ENCODE results near the gene OAF.

The OAF gene

DNA sequence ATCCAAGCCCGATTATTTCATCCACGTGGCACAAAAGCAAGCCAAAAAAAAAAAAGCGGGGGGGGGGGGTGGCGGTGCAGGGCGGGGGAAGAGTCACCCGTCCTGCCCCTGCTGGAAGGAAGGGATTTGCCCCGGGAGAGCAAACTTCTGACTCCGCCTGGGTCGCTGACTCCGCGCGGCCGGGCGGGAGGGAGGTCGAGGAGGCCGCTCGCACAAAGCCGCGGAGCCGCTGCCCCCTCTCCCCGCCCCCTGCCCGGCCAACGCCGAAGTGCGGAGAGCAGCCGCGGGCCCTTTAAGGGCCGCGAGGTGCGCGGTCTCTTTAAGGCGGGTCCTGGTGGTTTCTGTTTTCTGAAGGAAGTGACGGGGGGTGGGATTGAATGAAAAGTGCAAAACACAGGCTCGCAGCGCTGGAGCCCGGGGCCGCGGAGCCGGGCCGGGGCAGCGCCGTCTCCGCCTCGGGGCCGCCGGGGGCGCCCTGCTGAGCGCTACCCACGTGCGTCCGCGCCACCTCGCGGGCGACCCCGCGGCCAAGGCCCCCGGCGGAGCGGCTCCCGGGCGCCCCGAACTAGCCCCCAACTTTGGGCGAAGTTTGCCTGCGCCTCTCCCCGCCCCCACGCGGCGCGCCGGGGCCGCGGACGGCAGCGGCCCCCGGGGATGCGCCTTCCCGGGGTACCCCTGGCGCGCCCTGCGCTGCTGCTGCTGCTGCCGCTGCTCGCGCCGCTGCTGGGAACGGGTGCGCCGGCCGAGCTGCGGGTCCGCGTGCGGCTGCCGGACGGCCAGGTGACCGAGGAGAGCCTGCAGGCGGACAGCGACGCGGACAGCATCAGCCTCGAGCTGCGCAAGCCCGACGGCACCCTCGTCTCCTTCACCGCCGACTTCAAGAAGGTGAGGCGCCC is at the start of gene OAF:
Gene OAF, plus strand, starts transcription at position 407 of the 896 bp plus-strand sequence. Its CDS starts 248 bp downstream, at position 655.
- no peak for TF ChIP-seq USF1 (IDR thresholded peaks at IDR 0.05)
- TF ChIP-seq, protein P1, sequence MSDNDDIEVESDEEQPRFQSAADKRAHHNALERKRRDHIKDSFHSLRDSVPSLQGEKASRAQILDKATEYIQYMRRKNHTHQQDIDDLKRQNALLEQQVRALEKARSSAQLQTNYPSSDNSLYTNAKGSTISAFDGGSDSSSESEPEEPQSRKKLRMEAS (IDR thresholded peaks at IDR 0.05): peak; percentile 89
- TF ChIP-seq ZBTB7A (IDR thresholded peaks at IDR 0.05; ENCODE audit: low read depth): no peak
- TF ChIP-seq, protein P2, sequence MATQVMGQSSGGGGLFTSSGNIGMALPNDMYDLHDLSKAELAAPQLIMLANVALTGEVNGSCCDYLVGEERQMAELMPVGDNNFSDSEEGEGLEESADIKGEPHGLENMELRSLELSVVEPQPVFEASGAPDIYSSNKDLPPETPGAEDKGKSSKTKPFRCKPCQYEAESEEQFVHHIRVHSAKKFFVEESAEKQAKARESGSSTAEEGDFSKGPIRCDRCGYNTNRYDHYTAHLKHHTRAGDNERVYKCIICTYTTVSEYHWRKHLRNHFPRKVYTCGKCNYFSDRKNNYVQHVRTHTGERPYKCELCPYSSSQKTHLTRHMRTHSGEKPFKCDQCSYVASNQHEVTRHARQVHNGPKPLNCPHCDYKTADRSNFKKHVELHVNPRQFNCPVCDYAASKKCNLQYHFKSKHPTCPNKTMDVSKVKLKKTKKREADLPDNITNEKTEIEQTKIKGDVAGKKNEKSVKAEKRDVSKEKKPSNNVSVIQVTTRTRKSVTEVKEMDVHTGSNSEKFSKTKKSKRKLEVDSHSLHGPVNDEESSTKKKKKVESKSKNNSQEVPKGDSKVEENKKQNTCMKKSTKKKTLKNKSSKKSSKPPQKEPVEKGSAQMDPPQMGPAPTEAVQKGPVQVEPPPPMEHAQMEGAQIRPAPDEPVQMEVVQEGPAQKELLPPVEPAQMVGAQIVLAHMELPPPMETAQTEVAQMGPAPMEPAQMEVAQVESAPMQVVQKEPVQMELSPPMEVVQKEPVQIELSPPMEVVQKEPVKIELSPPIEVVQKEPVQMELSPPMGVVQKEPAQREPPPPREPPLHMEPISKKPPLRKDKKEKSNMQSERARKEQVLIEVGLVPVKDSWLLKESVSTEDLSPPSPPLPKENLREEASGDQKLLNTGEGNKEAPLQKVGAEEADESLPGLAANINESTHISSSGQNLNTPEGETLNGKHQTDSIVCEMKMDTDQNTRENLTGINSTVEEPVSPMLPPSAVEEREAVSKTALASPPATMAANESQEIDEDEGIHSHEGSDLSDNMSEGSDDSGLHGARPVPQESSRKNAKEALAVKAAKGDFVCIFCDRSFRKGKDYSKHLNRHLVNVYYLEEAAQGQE (IDR thresholded peaks at IDR 0.05; ENCODE audit: low read depth): no peak

DNA sequence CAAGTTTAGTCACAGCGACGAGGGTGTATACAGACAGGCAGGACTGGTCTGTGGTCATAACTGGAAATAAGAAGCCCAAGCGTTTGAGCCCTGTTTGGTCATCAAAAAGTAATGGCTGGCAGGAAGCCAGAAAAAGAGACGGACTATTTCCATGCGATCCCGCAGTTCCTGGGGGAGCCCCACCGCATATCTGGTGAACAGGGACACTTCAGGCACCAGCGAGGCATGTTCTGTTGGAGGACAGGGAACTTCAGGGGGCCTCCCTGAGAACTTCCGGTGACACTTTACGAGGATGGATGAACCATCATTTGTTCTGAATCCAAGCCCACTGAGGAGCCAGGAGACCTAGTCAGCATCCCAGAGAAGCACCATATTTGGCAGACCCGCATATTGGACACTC is 43.2 kb upstream of the OAF start:
- TF ChIP-seq NFIC (IDR thresholded peaks at IDR 0.05) (peak; percentile 35; the same call in 1 of the 2 replicates), EGR1 (IDR thresholded peaks at IDR 0.05) (no peak)
- TF ChIP-seq, protein P2 (IDR thresholded peaks at IDR 0.05; ENCODE audit: low read depth): no peak

GRCh38 chr11:120168108-120168959 is 42.5 kb upstream of the OAF start:
- no peak for TF ChIP-seq NFIC (IDR thresholded peaks at IDR 0.05)
- TF ChIP-seq YY1 (IDR thresholded peaks at IDR 0.05; ENCODE audit: low read depth): no peak
- TF ChIP-seq USF1 (IDR thresholded peaks at IDR 0.05): no peak
- TF ChIP-seq RAD21 (IDR thresholded peaks at IDR 0.05; ENCODE audit: low read depth): no peak
- no peak for TF ChIP-seq FOXM1 (IDR thresholded peaks at IDR 0.05; ENCODE audit: borderline replicate concordance, low read depth)

DNA sequence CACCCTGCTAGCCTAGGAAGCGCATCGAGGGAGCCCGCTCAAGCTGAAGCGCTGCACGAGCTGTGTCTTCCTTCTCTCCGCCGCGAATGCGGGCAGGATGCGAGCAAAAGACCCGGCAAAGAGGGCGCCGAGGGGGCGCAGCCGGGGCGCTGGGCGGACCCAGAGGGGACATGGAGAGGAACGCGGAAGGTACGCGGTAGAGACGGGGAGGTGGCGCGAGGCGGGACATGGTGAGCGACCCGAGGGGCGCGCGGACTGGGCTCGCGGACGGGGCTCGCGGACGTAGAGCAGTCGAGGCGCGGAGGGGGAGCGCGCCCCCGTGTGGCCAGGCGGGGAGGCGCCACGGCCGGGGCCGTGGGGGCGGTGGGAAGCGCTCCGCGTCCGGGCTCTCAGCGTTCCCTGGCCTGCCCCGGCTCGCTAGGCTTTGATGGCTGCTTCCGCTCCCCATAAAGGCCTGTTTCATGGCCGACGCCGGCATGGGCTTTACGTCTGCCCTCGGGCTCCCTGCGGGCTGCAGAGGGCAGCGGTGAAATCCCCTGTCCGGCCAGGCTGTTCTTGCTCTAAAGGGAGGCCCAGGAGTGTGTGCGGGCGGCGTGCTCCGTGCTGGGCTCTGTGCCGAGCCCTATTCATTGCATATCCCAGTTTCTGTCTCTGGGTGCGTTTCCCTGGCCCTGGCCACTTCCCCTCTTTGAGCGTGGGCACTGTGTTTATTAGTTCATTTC is 41.7 kb upstream of the OAF start:
- TF ChIP-seq TAF1 (IDR thresholded peaks at IDR 0.05; ENCODE audit: low read depth): no peak
- TF ChIP-seq FOXM1 (IDR thresholded peaks at IDR 0.05; ENCODE audit: borderline replicate concordance, low read depth): no peak
- 0 out of 2 replicates have a peak, but pooled peaks have one; percentile 30 for TF ChIP-seq ZBTB7A (IDR thresholded peaks at IDR 0.05; ENCODE audit: low read depth)
- no peak for TF ChIP-seq YY1 (IDR thresholded peaks at IDR 0.05; ENCODE audit: low read depth)
- no peak for TF ChIP-seq CREB1 (IDR thresholded peaks at IDR 0.05; ENCODE audit: low read depth)
- TF ChIP-seq, protein P1 (IDR thresholded peaks at IDR 0.05): 0 out of 2 replicates have a peak, but pooled peaks have one; percentile 20
- no peak for TF ChIP-seq EP300 (IDR thresholded peaks at IDR 0.05; ENCODE audit: borderline replicate concordance)
- TF ChIP-seq CEBPB (IDR thresholded peaks at IDR 0.05): no peak
- no peak for TF ChIP-seq NFIC (IDR thresholded peaks at IDR 0.05)
- no peak for TF ChIP-seq TEAD4 (IDR thresholded peaks at IDR 0.05)
- TF ChIP-seq EGR1 (IDR thresholded peaks at IDR 0.05): no peak
- TF ChIP-seq TCF12 (IDR thresholded peaks at IDR 0.05; ENCODE audit: low read depth): no peak
- no peak for TF ChIP-seq USF1 (IDR thresholded peaks at IDR 0.05)
- TF ChIP-seq, protein P2 (IDR thresholded peaks at IDR 0.05; ENCODE audit: low read depth): no peak
- TF ChIP-seq RAD21 (IDR thresholded peaks at IDR 0.05; ENCODE audit: low read depth): peak; percentile 34; the same call in 1 of the 2 replicates
